Measurements from ENCODE around the gene ACBD4.
"Not testable (repeated sequence)": the region's sequence is repeated elsewhere in the genome, so short reads cannot be mapped to it uniquely, and the experiment has no call there.

Gene ACBD4

GRCh38 chr17:45115871-45116270, 19.6 kb upstream of the ACBD4 start:
- no peak overlapping the region for H3K9ac ChIP-seq (ENCODE audit: low read depth, low read length)
- H3K9me3 ChIP-seq (ENCODE audit: insufficient read depth, low read depth, low read length), result no peaks in the 10 kb centered on the region
- H3K4me3 ChIP-seq (ENCODE audit: low read length), result no peak overlapping the region
- H3K27ac ChIP-seq (ENCODE audit: low read length), result no peak overlapping the region
- H3K27me3 ChIP-seq (ENCODE audit: insufficient read depth, low read length), result no peaks in the 10 kb centered on the region
- peaks cover 4% of the 10 kb centered on the region; the same call in 1 of the 2 replicates for H3K4me1 ChIP-seq (ENCODE audit: insufficient read depth, low read length)
- H3K36me3 ChIP-seq (ENCODE audit: insufficient read depth, low read depth, low read length), result no peaks in the 10 kb centered on the region

DNA sequence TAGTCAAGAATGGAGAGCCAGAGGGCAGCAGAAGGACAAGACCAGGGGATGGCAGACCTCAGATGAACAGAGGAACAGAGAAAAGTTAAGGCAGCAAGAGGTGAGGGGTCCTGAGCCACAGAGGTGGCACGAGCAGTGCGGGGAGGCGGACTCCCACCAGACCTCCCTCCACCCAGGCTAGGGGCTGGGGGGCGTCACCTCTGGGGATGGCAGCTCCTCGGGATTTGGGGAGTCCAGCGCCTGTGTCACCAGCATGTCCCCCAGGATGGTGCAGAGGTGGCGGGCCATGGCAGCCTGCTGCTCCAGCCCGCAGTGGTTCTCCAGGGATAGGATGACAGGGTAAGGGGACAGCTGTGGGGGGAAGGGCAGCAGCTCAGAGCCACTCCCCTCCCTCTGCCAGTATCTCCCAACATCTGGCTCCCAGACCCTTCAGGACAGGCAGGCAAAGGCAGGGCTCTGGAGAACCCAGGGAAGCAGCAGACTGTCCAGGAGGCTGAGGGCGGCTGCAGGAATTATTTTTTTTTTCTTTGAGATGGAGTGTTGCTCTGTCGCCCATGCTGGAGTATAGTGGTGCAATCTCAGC, 19.0 kb upstream of the ACBD4 start:
- Histone ChIP-seq H3K4me3 (ENCODE audit: low read length) (no peak overlapping the region), H3K9ac (ENCODE audit: low read depth, low read length) (no peak overlapping the region), H3K27me3 (ENCODE audit: insufficient read depth, low read length) (no peaks in the 10 kb centered on the region), H3K4me1 (ENCODE audit: insufficient read depth, low read length) (peaks cover 4% of the 10 kb centered on the region; the same call in 1 of the 2 replicates), H3K27ac (ENCODE audit: low read length) (no peak overlapping the region), H3K36me3 (ENCODE audit: insufficient read depth, low read depth, low read length) (no peaks in the 10 kb centered on the region), H3K9me3 (ENCODE audit: insufficient read depth, low read depth, low read length) (no peaks in the 10 kb centered on the region)

DNA sequence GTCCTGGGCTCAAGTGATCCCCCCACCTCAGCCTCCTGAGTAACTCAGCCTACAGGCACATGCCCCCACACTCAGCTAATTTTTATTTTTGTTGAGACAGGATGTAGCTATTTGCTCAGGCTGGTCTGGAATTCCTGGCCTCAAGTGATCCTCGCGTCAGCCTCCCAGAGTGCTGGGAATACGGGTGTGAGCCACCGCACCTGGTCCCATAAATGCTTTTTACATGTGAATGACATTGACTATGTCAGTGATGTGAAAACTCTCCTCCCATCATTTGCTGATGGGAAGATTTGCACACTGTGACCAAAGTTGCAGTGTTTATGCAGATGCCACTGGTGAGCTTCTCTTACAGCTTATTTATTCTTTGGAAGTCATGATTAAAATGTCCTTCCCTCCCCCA, 18.2 kb upstream of the ACBD4 start:
- Histone ChIP-seq H3K27ac (ENCODE audit: low read length) (no peak overlapping the region), H3K27me3 (ENCODE audit: insufficient read depth, low read length) (no peaks in the 10 kb centered on the region), H3K4me1 (ENCODE audit: insufficient read depth, low read length) (peaks cover 4% of the 10 kb centered on the region; the same call in 1 of the 2 replicates), H3K4me3 (ENCODE audit: low read length) (no peak overlapping the region), H3K9ac (ENCODE audit: low read depth, low read length) (no peak overlapping the region), H3K36me3 (ENCODE audit: insufficient read depth, low read depth, low read length) (no peaks in the 10 kb centered on the region), H3K9me3 (ENCODE audit: insufficient read depth, low read depth, low read length) (no peaks in the 10 kb centered on the region)

GRCh38 chr17:45117848-45118646, 17.4 kb upstream of the ACBD4 start:
- no peak overlapping the region for H3K9ac ChIP-seq (ENCODE audit: low read depth, low read length)
- no peak overlapping the region for H3K4me3 ChIP-seq (ENCODE audit: low read length)
- H3K4me1 ChIP-seq (ENCODE audit: insufficient read depth, low read length), result peaks cover 4% of the 10 kb centered on the region; the same call in 1 of the 2 replicates
- no peaks in the 10 kb centered on the region for H3K9me3 ChIP-seq (ENCODE audit: insufficient read depth, low read depth, low read length)
- H3K36me3 ChIP-seq (ENCODE audit: insufficient read depth, low read depth, low read length), result no peaks in the 10 kb centered on the region
- no peaks in the 10 kb centered on the region for H3K27me3 ChIP-seq (ENCODE audit: insufficient read depth, low read length)
- H3K27ac ChIP-seq (ENCODE audit: low read length), result no peak overlapping the region

- Histone ChIP-seq H3K9me3 (ENCODE audit: insufficient read depth, low read depth, low read length) (no peaks in the 10 kb centered on the region), H3K36me3 (ENCODE audit: insufficient read depth, low read depth, low read length) (no peaks in the 10 kb centered on the region)
Observed at GRCh38 chr17:45118691-45119090, 16.8 kb upstream of the ACBD4 start.

GRCh38 chr17:45119964-45120363, 15.5 kb upstream of the ACBD4 start:
- H3K27me3 ChIP-seq (ENCODE audit: insufficient read depth, low read length), result no peaks in the 10 kb centered on the region
- no peak overlapping the region for H3K27ac ChIP-seq (ENCODE audit: low read length)
- H3K9me3 ChIP-seq (ENCODE audit: insufficient read depth, low read depth, low read length), result no peaks in the 10 kb centered on the region
- no peak overlapping the region for H3K9ac ChIP-seq (ENCODE audit: low read depth, low read length)
- no peak overlapping the region for H3K4me3 ChIP-seq (ENCODE audit: low read length)
- H3K4me1 ChIP-seq (ENCODE audit: insufficient read depth, low read length), result no peaks in the 10 kb centered on the region
- no peaks in the 10 kb centered on the region for H3K36me3 ChIP-seq (ENCODE audit: insufficient read depth, low read depth, low read length)

More at GRCh38 chr17:45118691-45119090, 16.8 kb upstream of the ACBD4 start:
- Histone ChIP-seq H3K4me1 (ENCODE audit: insufficient read depth, low read length) (peaks cover 4% of the 10 kb centered on the region; the same call in 1 of the 2 replicates), H3K9ac (ENCODE audit: low read depth, low read length) (no peak overlapping the region), H3K27ac (ENCODE audit: low read length) (no peak overlapping the region), H3K27me3 (ENCODE audit: insufficient read depth, low read length) (no peaks in the 10 kb centered on the region), H3K4me3 (ENCODE audit: low read length) (no peak overlapping the region)

DNA sequence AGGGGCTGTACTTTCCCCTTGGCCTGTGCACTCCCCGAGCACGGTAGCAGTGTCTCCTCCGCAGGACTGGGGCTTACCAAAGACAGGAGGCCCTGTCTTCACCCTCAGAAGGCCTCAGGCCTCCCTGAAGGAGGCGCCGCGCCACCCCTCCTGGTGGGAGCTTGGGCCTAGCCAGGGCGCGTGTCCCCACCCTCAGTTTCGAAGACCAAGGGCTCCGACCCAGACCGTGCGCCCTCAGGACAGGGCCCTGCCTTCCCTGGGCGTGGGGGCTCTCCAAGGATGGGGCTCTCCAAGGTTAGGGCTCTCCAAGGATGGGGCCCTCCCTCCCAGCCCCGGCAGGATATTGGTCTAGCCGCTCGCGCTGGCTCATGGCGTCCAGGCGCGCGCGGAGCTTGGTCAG, 14.9 kb upstream of the ACBD4 start:
- Histone ChIP-seq H3K36me3 (ENCODE audit: insufficient read depth, low read depth, low read length) (no peaks in the 10 kb centered on the region), H3K9me3 (ENCODE audit: insufficient read depth, low read depth, low read length) (no peaks in the 10 kb centered on the region), H3K27me3 (ENCODE audit: insufficient read depth, low read length) (no peaks in the 10 kb centered on the region), H3K4me1 (ENCODE audit: insufficient read depth, low read length) (no peaks in the 10 kb centered on the region), H3K27ac (ENCODE audit: low read length) (no peak overlapping the region), H3K9ac (ENCODE audit: low read depth, low read length) (no peak overlapping the region), H3K4me3 (ENCODE audit: low read length) (no peak overlapping the region)

- H3K27me3 ChIP-seq (ENCODE audit: insufficient read depth, low read length), result no peaks in the 10 kb centered on the region
- no peak overlapping the region for H3K27ac ChIP-seq (ENCODE audit: low read length)
- H3K4me3 ChIP-seq (ENCODE audit: low read length), result no peak overlapping the region
- no peaks in the 10 kb centered on the region for H3K4me1 ChIP-seq (ENCODE audit: insufficient read depth, low read length)
- H3K9me3 ChIP-seq (ENCODE audit: insufficient read depth, low read depth, low read length), result no peaks in the 10 kb centered on the region
- H3K36me3 ChIP-seq (ENCODE audit: insufficient read depth, low read depth, low read length), result no peaks in the 10 kb centered on the region
- no peak overlapping the region for H3K9ac ChIP-seq (ENCODE audit: low read depth, low read length)
Observed at GRCh38 chr17:45121055-45121454, 14.4 kb upstream of the ACBD4 start.

- Histone ChIP-seq H3K9me3 (ENCODE audit: insufficient read depth, low read depth, low read length) (no peaks in the 10 kb centered on the region), H3K36me3 (ENCODE audit: insufficient read depth, low read depth, low read length) (no peaks in the 10 kb centered on the region), H3K9ac (ENCODE audit: low read depth, low read length) (no peak overlapping the region), H3K27ac (ENCODE audit: low read length) (no peak overlapping the region), H3K4me3 (ENCODE audit: low read length) (no peak overlapping the region), H3K4me1 (ENCODE audit: insufficient read depth, low read length) (no peaks in the 10 kb centered on the region), H3K27me3 (ENCODE audit: insufficient read depth, low read length) (no peaks in the 10 kb centered on the region)
Observed at GRCh38 chr17:45123076-45123770, 12.3 kb upstream of the ACBD4 start.

DNA sequence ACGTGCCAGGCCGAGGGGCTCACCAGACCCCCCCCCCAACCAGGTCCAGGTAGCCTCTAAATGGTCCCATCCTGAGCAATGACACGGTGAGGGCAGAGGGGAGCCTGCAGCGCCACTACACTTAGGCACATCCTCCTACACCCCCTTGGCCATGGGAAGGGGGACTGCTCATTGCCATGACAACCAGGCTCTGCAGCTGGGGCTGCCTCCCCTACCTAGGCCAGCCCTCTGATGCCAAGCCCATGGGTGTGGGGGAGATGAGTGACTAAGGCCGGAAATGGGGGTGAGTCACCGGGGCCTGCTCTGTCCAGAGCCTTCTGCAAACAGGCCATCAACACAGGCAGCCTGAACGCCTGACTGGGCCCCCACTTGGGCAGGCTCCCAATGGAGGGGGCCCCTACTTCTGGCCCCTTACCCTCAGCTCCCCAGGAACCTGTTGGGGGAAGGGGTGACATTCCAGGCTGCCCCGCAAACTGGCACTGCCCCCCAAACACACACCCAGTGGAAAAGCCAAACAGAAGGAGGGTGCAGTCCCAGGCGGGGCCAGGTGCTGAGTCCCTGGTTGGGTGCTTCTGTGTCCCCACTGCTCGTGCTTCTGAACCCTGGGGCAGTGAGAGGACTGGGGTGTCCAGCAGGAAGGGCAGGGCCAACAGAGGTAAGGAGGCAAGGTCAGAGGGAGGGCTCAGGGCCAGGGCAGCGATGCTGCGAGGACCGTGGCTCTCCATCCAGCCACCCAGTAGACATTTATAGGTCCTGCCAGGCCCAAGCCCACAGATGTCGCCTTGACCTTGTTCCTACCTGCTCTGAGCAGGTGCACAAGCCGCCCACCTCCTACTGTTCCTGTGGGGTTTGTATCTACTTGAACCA, 11.3 kb upstream of the ACBD4 start:
- Histone ChIP-seq H3K4me1 (ENCODE audit: insufficient read depth, low read length) (no peaks in the 10 kb centered on the region), H3K27me3 (ENCODE audit: insufficient read depth, low read length) (no peaks in the 10 kb centered on the region), H3K36me3 (ENCODE audit: insufficient read depth, low read depth, low read length) (no peaks in the 10 kb centered on the region), H3K9me3 (ENCODE audit: insufficient read depth, low read depth, low read length) (no peaks in the 10 kb centered on the region), H3K9ac (ENCODE audit: low read depth, low read length) (no peak overlapping the region), H3K4me3 (ENCODE audit: low read length) (no peak overlapping the region), H3K27ac (ENCODE audit: low read length) (no peak overlapping the region)

- H3K9me3 ChIP-seq (ENCODE audit: insufficient read depth, low read depth, low read length); H3K27me3 ChIP-seq (ENCODE audit: insufficient read depth, low read length); H3K9ac ChIP-seq (ENCODE audit: low read depth, low read length); H3K36me3 ChIP-seq (ENCODE audit: insufficient read depth, low read depth, low read length); H3K27ac ChIP-seq (ENCODE audit: low read length); H3K4me3 ChIP-seq (ENCODE audit: low read length); H3K4me1 ChIP-seq (ENCODE audit: insufficient read depth, low read length): not testable (repeated sequence)
Observed at GRCh38 chr17:45124797-45125122, 10.7 kb upstream of the ACBD4 start.

All from iPS-20b (cell line).